Measurements from ENCODE around the gene SPG11.
A peak's percentile ranks its signal among the peaks of the same experiment; 100 is the strongest.
"Not testable (repeated sequence)": the region's sequence is repeated elsewhere in the genome, so short reads cannot be mapped to it uniquely, and the experiment has no call there.

The SPG11 gene

GRCh38 chr15:44620081-44620480 is 43.4 kb downstream of the SPG11 start:
- DNase-seq = no peak

GRCh38 chr15:44616974-44617373 is 46.5 kb downstream of the SPG11 start:
- DNase-seq = no peak

- DNase-seq = no peak
Measured at GRCh38 chr15:44606740-44607139, 56.7 kb downstream of the SPG11 start.

- no peak for DNase-seq
Measured at GRCh38 chr15:44603126-44603525, 60.3 kb downstream of the SPG11 start.

- no peak for DNase-seq
Measured at GRCh38 chr15:44598892-44599291, 64.6 kb downstream of the SPG11 start.

GRCh38 chr15:44598066-44598465 is 65.4 kb downstream of the SPG11 start:
- DNase-seq = no peak

GRCh38 chr15:44596511-44597010 is 66.9 kb downstream of the SPG11 start:
- DNase-seq = no peak

- no peak for DNase-seq
Measured at GRCh38 chr15:44595656-44596510, 67.6 kb downstream of the SPG11 start.

- DNase-seq = no peak
Measured at GRCh38 chr15:44595246-44595645, 68.2 kb downstream of the SPG11 start.

GRCh38 chr15:44593042-44593736 is 70.3 kb downstream of the SPG11 start:
- DNase-seq = peak; percentile 35

GRCh38 chr15:44591326-44591725 is 72.1 kb downstream of the SPG11 start:
- DNase-seq = no peak

GRCh38 chr15:44588541-44588940 is 74.9 kb downstream of the SPG11 start:
- no peak for DNase-seq

GRCh38 chr15:44585633-44586032 is 77.8 kb downstream of the SPG11 start:
- DNase-seq = no peak

GRCh38 chr15:44584162-44584749 is 79.2 kb downstream of the SPG11 start:
- peak; percentile 6 for DNase-seq

- DNase-seq = no peak
Measured at GRCh38 chr15:44580105-44580504, 83.4 kb downstream of the SPG11 start.

- no peak for DNase-seq
Measured at GRCh38 chr15:44574734-44575133, 88.7 kb downstream of the SPG11 start.

GRCh38 chr15:44573386-44573785 is 90.1 kb downstream of the SPG11 start:
- no peak for DNase-seq

GRCh38 chr15:44570361-44570760 is 93.1 kb downstream of the SPG11 start:
- DNase-seq = no peak

GRCh38 chr15:44569316-44569715 is 94.1 kb downstream of the SPG11 start:
- DNase-seq = no peak

GRCh38 chr15:44568338-44568737 is 95.1 kb downstream of the SPG11 start:
- no peak for DNase-seq

- DNase-seq = no peak
Measured at GRCh38 chr15:44566155-44566540, 97.3 kb downstream of the SPG11 start.

- DNase-seq = no peak
Measured at GRCh38 chr15:44565387-44566154, 97.9 kb downstream of the SPG11 start.

GRCh38 chr15:44560926-44561325 is 102.5 kb downstream of the SPG11 start:
- DNase-seq = not testable (repeated sequence)
